ENCODE results near the gene CLTCL1.

- TF ChIP-seq POLR2A (IDR thresholded peaks at IDR 0.05) (no peak), CTCF (IDR thresholded peaks at IDR 0.05) (no peak)
Measured at GRCh38 chr22:19216579-19216978, 74.9 kb downstream of the CLTCL1 start.
